PC-3 (cell line): Measurements from ENCODE around the gene AK8.

Source experiments
- EZH2 ChIP-seq: fragments of 300-600 bp; sonication (generic); IDR thresholded peaks from one replicate; pipeline ENCODE4 v1.6.1; 2017; ENCODE audit warnings: antibody characterized with exemption, mild to moderate bottlenecking, low read length; ENCODE audit not compliant: unreplicated experiment
- EZH2phosphoT487 ChIP-seq: fragments of 300-600 bp; sonication (generic); IDR thresholded peaks from 2 replicates; pipeline ENCODE4 v1.6.1; 2018; ENCODE audit warnings: mild to moderate bottlenecking, antibody characterized with exemption, low read length, borderline replicate concordance
- TF ChIP-seq, protein P1 (sequence below): fragments of 300-600 bp; sonication (generic); conservative IDR thresholded peaks from 2 replicates; pipeline ENCODE4 v1.5.1; 2017; ENCODE audit warnings: antibody characterized with exemption, low read depth, mild to moderate bottlenecking, low read length

DNA sequence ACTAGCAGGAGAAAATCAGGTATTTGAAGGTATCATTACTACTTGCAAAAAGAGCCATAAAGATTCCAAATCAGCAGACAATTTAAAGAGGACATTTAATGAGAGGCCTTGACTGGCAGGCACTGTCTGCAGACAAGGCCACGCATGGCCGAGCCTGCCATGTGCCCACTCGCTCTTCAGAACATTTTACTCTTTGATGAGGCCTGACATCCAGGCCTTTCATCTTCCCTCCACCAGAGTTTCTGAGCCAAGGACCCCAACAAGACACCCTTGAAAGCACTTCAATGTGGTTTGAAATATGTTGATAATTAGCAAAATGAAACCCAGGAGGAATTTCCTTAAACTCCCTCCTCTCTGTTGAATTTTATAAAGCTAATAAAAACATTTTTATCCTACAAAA is 16.4 kb downstream of the AK8 start:
- TF ChIP-seq EZH2phosphoT487, result no peak
- TF ChIP-seq, protein P1, sequence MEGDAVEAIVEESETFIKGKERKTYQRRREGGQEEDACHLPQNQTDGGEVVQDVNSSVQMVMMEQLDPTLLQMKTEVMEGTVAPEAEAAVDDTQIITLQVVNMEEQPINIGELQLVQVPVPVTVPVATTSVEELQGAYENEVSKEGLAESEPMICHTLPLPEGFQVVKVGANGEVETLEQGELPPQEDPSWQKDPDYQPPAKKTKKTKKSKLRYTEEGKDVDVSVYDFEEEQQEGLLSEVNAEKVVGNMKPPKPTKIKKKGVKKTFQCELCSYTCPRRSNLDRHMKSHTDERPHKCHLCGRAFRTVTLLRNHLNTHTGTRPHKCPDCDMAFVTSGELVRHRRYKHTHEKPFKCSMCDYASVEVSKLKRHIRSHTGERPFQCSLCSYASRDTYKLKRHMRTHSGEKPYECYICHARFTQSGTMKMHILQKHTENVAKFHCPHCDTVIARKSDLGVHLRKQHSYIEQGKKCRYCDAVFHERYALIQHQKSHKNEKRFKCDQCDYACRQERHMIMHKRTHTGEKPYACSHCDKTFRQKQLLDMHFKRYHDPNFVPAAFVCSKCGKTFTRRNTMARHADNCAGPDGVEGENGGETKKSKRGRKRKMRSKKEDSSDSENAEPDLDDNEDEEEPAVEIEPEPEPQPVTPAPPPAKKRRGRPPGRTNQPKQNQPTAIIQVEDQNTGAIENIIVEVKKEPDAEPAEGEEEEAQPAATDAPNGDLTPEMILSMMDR, result no peak
- TF ChIP-seq EZH2, result no peak
